Astrocyte of the hippocampus (primary cell): ENCODE results near the gene ODF2.
"Not testable (repeated sequence)": the region's sequence is repeated elsewhere in the genome, so short reads cannot be mapped to it uniquely, and the experiment has no call there.

Source experiments
- DNase-seq: peaks from one replicate; pipeline ENCODE4 v3.0.0; 2011; ENCODE audit warnings: low read depth, low spot score

The ODF2 gene

DNA sequence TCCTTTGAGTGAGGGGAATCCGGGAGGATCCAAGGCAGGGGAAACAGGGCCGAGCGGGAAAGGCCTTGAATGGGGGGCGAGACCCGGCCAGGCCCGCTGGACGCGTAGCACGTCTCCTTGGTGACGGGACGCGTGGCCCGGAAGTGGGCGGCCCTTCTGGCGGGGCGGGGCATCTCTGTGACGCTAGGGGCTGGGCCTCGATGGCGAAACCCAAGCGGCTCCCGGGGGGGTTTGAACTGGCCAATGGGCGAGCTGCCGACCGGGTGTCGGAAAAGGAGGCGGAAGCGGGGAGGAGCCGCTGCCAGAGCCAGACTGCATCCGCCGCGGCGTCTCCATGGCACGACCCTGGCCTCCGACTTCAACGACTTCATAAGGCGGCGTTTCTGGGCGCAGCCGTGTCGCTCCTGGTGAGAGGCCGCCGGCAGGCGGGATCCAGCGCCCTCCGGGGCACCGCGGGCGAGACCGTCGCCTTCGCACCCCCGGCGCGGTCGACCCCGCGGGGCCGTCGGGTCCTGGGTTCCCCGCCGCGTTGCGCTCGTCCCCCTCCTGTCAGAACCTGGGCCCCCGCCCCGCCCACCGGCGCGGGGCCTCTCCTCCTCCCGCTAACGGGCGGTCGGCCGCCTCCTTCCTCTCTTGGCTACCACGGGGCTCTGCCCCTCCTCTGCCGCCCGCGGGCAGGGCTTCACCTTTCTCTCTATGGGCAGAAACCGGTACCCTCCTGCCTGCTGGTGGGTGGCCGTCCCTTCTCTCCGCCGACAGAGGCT is at the start of gene ODF2:
TSS of gene ODF2 (plus strand) at position 158 of the 764 bp plus-strand sequence. CDS start at position 244, 86 bp downstream.
- peak; percentile 99 for DNase-seq

- DNase-seq: peak; percentile 53
These were observed 48.9 kb upstream of the ODF2 start for GRCh38 chr9:128406848-128407391.

- no peak for DNase-seq
These were observed 46.8 kb upstream of the ODF2 start for GRCh38 chr9:128408963-128409431.

DNA sequence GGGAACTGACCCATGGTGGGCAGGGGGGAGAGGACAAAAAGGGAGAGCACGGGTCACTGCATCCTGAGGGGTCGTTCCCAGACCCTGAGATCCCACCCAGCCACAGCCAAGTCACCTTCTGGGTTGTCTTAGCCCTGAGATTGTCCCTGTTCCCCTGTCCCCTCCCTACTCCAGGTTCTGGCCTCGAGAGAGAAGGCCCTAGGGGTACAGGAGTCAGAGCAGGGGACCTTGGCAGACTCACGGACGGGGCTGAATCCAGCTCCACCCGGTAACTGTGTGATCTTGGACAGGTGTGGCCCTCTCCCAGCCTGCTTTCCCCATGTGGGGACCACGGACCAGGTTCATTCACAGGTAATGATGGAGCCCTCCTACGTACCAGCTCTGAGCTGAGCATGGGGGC is 46.4 kb upstream of the ODF2 start:
- DNase-seq: no peak

- peak; percentile 58 for DNase-seq
These were observed 45.8 kb upstream of the ODF2 start for GRCh38 chr9:128409978-128410377.

GRCh38 chr9:128411364-128412119 is 44.3 kb upstream of the ODF2 start:
- no peak for DNase-seq

- peak; percentile 78 for DNase-seq
These were observed 43.6 kb upstream of the ODF2 start for GRCh38 chr9:128412120-128412790.

- not testable (repeated sequence) for DNase-seq
These were observed 42.1 kb upstream of the ODF2 start for GRCh38 chr9:128413728-128414127.

GRCh38 chr9:128414461-128414860 is 41.3 kb upstream of the ODF2 start:
- DNase-seq: no peak

- DNase-seq: no peak
These were observed 40.5 kb upstream of the ODF2 start for GRCh38 chr9:128415281-128415680.

GRCh38 chr9:128416014-128416413 is 39.8 kb upstream of the ODF2 start:
- DNase-seq: no peak

- DNase-seq: no peak
These were observed 39.3 kb upstream of the ODF2 start for GRCh38 chr9:128416432-128417019.

GRCh38 chr9:128419061-128419925 is 36.5 kb upstream of the ODF2 start:
- DNase-seq: peak; percentile 50

- peak; percentile 91 for DNase-seq
These were observed 35.7 kb upstream of the ODF2 start for GRCh38 chr9:128420060-128420650.

- DNase-seq: peak; percentile 75
These were observed 34.9 kb upstream of the ODF2 start, which contains the start of gene CERCAM for GRCh38 chr9:128420651-128421481. CERCAM (plus strand) TSS chr9:128420857; CDS start chr9:128420878, 21 bp downstream.

GRCh38 chr9:128421482-128421996 is 34.3 kb upstream of the ODF2 start:
- no peak for DNase-seq

DNA sequence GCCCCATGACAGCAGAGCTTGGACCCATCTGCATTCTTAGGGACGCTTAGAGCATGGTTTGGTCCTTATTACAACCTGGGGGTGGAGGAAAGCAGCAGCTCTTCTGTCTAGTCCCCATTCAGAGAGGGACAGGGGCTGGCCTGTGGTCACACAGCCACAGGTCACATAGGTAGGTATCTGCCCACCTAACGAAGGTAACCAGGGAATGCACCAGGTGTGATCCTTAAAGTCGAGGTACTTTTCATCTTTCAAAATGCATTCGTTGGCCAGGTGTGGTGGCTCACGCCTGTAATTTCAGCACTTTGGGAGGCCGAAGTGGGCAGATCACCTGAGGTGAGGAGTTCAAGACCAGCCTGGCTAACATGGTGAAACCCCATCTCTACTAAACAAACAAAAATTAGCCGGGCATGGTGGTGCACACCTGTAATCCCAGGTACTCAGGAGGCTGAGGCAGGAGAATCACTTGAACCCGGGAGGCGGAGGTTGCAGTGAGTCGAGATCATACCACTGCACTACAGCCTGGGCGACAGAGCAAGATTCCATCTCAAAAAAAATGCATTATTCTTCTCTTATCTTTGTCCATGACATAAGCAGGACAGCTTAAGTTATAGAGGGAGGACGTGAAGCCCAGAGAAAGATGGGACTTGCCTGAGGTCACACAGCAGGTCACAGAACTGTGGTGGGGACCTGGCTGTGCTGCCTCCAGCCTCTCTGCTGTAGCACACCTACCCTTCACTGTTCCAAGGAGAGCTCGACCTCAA is 33.6 kb upstream of the ODF2 start:
- not testable (repeated sequence) for DNase-seq

- no peak for DNase-seq
These were observed 33.0 kb upstream of the ODF2 start for GRCh38 chr9:128422783-128423150.
